NK-92 treated with Interleukin-12 subunit alpha and Interleukin-12 subunit beta, amount 100 ng/mL, for 24 hours (cell line): ENCODE measurements around the gene DNAI4.
"Not testable (repeated sequence)": the region's sequence is repeated elsewhere in the genome, so short reads cannot be mapped to it uniquely, and the experiment has no call there.

Experiments used
- DNase-seq: peaks from one replicate; lab custom pipeline; 2025; lab: John Stamatoyannopoulos, UW

Gene DNAI4

DNA sequence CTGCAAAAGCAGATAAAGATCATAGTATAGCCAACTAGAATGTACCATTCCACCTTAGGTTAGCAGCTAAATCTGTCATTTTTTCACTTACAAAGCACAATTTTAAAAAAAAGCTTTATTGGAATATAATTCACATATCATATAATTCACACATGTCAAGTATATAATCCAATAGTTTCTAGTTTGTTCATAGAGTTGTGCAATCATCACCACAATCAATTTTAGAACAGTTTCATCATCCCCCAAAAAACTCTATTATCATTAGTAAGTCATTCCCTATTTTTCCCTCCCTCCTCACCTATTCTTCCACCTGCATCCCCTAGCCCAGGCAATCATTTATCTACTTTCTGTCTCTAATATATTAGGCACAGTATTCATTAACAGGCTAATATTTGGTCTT is 91.5 kb downstream of the DNAI4 start:
- no peak for DNase-seq

DNA sequence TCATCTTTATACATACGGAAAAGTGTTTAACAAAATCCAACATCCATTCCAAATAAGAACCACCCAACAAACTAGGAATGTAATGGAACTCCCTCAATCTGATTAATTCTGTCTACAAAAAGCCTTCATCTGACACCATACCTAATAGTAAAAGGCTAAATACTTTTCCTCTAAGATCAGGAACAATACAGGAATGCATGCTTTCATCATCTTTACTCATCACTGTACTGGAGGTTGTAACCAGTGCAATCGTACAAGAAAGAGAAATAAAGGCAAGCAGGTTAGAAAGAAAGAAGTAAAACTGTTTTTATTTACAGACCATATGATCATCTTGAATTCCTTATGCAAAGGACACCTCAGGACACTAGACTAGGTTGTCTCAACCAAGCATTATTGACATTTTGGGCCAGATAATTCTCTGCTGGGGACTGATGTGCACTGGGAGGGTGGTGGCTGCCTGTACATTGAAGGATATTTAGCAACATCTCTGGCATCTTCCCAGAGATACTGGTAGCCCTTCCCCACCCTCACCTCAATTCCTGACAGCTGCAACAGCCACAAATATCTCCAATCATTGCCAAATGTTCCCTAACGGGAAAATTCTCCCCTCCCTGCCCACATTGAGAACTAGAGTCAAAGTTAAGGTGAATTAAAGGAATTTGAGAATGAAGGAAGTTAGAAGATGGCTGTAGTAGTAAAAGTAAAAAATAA is 93.0 kb downstream of the DNAI4 start:
- DNase-seq, result no peak

DNA sequence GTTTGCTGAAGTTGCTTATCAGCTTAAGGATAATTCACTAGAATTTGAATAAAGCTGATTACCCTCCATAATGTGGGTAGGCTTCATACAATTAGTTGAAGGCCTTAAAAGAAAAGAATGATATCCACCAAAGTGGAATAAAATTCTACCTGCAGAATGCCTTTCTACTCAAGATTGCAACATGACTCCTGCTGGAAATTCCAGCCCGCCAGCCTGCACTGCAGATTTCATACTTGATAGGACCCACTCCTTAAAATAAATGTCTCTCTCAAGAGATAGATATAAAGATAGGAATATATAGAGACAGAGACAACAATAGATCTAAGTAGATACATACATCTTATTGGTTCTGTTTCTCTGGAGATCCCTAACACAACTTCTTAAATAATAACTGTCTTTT is 99.9 kb downstream of the DNAI4 start:
- no peak for DNase-seq

DNA sequence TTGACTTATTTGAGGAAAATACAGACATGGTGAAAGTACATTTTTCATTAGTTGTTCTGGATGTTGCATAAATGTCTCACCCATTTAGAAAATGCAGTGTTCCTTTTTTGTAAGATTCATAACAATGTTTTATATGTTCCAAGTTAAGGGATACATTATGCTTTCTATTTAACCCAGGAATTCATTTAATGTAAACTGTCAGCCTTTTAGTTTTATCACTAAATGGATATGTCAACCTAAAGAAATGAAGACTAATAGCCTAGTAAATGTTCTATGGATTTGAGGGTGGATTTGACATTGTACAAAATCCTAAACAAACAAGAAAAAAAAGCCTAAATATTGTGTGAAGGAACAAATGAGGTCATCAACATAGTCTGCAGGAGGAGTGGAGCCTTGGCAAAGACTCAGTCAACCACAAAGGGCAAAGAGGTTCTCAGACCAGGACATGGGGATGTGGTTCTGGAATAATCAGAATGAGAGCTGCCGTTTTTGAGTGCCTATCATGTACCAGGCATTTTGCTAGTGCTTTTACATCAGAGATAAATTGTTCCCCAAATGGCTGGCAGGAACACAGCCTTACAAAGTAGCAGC is 114.8 kb downstream of the DNAI4 start:
- DNase-seq, result no peak

DNA sequence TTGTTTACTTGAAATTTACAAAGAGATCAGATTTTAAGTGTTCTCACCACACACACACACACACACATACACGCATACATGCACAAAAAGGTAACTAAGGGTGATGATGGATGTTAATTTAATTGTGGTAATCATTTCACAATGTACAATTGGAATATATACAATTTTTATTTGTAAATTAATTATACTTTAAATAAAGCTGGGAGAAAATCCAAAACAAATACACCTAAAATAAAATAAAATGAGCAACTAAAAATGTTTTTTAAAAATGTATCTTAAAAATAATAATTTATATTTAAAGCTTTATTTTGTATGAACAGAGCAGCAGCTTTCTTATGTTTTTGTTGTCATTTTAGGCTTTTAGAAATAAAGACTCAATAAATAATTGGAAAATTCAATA is 115.4 kb downstream of the DNAI4 start:
- DNase-seq, result no peak

DNA sequence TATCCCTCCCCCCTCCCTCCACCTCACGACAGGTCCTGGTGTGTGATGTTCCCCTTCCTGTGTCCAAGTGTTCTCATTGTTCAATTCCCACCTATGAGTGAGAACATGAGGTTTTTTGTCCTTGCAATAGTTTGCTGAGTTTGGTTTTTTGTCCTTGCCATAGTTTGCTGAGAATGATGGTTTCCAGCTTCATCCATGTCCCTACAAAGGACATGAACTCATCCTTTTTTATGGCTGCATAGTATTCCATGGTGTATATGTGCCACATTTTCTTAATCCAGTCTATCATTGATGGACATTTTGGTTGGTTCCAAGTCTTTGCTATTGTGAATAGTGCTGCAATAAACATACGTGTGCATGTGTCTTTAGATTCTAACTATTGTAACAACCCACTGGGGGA is 128.8 kb downstream of the DNAI4 start:
- DNase-seq, result not testable (repeated sequence)

DNA sequence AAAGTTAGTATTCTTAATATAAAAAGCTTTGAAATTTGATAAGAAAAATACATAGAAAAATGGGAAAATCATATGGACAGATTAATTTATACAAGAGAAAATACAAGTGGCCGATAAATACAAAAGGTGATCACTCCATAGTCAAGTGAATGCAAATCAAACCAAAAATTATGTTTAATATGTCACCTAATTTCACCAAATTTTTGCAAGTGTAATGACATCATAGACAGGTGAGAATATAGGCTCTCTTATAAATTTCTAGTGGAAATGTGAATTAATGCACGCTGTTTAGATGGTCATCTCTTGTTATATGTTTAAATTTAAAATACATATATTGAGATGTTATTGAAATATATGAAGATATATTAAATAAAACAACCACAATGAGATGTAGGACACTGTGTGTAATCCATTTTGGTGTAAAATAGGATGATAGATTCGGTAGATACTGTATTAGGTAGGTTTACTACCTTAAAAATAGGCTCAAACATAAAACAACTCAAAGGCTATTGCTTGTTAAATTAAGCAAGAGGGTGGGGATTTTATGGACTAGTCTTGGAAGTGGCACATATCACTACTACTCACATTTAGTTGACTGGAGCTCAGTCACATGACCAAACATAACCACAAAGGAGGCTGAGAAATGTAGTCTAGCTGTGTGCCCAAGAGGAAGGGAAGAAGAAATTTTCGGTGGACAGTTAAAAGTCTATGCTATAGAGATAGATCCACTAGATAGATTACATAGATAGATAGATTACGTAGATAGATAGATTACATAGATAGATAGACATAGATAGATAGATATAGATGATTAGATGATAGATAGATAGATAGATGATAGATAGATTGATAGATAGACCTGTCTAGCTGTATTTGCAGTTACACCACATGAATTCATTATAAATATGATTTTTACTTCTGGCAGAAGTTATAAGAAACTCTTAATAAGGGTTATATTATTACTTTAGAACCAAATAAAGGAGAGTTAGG is 132.7 kb downstream of the DNAI4 start:
- DNase-seq, result no peak

DNA sequence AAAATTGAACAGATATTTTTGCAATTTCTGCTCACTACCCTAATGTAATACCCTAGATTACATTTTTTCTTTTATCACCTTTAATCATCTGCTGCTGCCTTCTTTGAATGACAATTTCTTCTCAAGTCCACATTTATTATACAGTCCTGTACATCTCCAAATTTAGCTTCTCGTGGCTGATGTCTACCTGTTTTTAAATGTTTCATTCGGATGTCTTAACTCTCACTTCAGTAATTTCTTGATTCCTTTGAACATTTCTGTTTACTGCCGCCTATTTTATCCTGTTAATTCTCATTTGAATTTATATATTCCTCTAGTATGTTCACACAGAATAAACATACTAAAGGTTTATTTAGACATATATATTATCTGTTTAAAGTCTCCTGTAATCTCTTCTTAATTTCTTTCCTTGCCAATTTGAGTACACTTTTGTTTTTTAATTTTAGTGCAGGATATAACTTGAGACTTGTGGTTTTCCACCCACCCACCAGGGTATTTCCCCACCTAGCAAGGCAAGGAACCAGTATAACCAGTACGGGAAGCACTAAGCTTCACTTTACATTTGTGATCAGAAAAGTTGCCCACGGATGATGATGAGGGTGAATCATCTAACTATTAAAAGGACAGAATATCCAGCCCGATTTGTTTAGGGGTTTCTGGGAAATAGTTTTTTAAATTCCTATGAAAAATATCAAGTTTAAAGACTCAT is 136.3 kb downstream of the DNAI4 start:
- DNase-seq, result peak; percentile 3

DNA sequence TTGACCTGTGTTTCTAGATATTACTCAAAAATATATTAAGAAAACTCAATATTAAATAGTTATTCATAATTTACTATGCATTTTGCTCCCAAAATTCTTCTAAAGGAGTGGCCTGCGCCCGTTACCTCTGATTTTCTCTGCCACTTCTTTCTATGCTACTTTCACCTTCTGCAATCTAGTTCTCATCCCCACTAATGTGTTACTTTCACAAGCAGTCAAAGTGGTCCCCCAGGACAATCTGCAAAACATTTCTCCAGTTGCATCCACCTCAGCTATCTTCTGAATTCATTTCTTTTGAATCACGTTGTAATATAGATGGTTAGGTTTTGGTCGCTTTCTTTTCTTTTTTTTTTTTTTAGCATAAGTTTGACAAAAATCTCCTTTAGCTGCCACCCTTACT is 137.0 kb downstream of the DNAI4 start:
- no peak for DNase-seq

DNA sequence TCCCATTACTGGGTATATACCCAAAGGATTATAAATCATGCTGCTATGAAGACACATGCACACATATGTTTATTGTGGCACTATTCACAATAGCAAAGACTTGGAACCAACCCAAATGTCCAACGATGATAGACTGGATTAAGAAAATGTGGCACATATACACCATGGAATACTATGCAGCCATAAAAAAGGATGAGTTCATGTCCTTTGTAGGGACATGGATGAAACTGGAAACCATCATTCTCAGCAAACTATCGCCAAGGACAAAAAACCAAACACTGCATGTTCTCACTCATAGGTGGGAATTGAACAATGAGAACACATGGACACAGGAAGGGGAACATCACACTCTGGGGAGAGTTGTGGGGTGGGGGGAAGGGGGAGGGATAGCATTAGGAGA is 138.9 kb downstream of the DNAI4 start:
- not testable (repeated sequence) for DNase-seq

DNA sequence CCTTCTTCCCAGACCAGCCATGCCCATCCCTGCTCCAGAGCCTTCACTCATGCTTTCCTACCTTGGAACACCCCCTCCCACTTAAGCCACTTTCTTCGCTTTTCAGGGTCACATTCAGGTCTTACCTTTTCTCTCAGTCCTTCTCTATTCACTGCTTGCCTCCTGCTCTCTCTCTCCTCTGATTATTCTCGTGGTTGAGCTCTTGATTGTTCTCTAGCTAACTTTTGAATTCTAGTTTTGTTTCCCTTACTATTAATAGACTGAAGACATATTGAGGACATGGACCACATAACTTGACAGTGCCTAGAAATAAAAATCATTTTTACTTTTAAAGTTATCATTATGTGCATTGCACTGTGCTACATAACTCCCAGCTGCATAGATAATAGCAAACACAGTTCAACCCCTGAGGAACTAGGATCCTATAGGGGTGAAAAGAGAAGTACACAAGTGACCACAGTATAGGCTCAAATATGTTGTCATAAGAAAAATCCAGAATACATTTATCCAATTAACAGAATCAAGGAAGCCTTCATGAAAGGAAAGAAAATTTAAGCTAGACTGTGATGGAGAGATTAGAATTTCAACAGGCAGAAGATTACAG is 145.1 kb downstream of the DNAI4 start:
- no peak for DNase-seq

DNA sequence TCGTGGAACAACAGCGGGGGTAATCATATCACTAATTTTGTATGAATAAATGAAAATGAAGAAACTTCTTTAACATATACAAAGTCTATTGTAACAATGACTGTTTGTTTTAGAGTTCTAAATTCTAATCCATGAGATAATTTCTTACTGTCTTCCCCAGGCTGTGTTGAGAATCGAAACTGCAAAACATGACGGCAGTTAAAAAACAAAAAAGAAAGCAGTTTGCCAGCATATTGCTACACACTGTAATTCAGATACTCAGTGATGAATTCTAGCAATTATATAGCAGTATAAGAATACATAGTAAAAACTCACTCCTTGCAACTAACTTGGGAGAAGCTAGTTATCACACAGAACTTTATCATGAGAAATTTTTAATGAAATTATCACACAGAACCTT is 145.7 kb downstream of the DNAI4 start:
- no peak for DNase-seq

DNA sequence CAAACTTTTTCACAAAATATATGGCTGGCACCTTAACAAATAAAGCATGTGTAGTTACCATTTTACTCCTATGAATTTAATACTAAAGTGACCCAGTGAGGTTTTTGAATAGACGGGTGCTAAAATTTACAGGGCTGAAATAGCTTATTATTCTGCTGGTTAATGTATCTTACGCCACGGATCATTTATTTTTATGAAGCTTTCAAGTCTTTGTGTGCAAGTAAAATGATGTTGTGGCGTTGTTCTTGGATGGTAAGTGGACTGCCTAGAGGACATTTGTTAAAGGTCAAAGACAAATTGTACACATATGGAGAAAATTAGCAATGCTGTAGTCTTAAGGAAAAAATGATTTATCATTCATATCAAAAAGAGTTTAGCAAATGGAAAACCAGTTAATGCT is 146.4 kb downstream of the DNAI4 start:
- DNase-seq, result no peak

DNA sequence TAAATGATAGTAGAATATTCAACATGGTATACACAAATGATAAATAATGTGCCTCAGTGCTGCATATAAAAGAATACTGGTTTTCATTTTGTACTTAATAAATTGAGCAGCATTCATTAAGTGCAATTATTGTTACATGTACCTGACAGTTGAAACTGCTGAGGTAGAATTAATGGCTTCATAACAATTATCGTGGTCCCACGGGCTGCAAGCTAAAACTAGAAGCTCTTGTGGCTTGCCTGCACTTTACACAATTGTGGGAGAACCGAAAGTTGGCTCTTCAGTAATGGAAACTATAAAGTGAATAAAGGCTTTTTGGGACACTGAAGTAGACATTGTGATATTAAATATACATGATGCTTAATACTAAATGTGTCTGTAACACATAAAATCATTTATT is 146.8 kb downstream of the DNAI4 start:
- DNase-seq, result no peak

DNA sequence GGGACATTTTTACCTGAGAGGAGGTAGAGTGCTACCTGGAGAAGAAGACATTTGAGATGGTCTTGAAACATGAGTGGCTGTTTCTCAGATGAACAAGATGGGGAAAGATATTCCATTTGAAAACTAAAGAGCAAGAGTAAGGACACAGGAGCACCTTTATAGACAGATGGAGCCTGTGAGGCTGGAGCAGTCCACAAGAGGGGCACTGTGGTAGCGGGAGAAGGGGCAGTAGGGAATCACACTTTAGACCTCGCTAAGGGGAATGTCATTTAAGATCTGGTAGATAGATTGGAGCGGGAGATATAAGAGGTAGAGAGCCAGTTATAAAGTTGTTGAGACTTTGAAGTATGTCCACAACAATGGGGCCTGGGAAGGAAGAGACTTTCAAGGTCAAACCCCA is 149.0 kb downstream of the DNAI4 start:
- DNase-seq, result no peak

DNA sequence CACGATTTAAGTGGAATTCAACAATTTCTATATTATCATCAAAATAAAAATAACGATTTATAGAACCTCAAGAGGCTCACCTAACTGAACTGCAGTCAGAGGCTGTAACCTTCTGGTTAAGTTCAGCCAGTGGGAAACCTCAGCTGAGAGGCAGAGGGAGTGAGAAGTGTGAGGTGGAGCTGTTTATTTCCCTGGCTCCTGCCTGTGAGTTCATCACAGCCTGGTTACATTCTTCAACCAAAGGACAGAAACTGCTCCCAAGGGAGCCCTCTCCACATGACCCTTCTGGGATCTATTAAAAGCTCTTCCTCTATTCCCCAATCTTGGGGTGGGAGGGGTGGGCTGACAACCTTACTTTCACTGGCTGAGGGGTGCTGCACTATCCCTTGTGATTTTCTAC is 150.2 kb downstream of the DNAI4 start:
- DNase-seq, result no peak

DNA sequence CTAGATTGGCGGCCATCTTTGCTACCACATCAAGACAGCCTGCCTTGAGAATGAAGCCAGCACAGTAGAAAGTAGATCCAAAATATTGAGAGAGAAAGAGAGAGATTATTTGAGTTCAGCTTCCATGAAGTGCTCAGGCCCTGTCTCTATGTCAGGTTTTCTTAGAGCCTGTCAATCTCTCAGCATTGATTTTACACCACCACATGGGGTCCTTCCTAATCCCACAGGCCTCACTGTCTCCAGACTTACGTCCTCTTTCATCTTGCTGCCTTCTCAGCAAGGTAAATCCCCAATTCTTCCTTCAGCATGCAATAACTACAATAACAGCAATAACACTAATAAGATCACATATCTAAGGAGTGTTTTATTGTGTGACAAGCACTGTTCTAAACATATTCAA is 151.4 kb downstream of the DNAI4 start:
- DNase-seq, result no peak

DNA sequence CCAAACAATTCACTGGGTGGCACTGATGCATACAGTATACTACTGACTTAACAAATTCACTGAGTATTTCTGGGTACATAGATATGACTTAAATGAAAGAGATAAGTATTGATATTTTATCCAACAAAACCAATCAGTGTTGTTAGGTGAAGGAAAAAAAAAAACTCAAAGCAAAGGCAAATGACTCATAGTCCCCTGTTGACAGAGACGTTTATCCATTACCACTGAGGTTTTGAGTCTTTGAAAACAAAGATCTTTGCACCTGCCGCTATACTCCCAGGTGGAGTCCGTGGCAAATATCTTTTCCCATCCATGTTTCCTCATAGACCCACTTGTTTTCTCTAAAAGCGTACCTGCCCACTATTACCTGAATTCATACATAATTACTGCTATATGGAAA is 154.0 kb downstream of the DNAI4 start:
- DNase-seq, result no peak

DNA sequence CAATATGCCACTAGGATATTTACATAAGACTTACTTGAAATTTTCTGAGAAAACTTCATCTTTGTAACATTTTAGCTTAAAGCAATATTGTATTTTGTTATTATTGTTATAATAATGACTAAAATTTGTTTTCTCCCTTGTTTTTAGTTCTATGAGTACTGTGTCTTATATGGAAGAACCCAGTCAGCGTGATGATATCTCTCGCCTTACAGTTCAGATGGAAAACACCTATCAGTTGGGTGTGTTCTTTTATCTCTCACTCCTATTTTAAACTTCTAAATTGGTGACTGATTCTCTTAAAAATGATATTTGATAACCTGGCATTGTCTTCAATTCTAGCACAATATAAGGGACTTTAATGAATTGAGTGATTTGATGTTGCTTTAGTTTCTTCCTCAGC is 154.4 kb downstream of the DNAI4 start:
- no peak for DNase-seq

DNA sequence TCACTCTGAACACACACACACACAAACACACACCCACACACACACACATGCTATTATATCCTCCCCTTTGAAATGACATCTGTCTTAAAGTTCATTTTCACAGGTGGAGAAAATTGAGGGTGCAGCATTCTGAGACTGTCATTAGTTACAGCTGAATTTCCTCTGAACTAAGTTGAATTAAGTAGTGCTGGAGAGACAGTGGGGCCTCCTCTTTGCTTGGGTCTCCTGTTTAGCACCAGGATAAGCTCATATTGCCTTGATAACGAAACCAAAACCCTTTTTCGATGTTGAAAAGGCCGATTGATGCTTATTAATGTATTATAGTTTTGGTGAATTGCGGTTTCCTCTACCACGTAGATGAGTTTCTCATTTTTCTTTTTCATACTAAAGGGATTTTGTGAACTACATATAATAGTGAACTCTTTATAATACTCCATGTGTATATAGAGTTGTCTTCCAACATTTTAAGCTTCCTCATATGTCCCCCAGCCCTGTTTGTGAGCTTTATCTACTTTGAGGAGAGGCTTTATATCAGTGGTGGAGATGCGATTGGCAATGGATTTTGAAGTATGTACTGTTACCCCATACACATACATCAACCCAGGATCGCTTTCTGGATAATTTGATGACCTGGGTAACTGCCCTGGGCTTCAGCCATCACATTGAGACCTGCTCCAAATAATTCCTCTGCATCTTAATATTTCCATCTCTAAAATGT is 155.0 kb downstream of the DNAI4 start:
- DNase-seq, result no peak

DNA sequence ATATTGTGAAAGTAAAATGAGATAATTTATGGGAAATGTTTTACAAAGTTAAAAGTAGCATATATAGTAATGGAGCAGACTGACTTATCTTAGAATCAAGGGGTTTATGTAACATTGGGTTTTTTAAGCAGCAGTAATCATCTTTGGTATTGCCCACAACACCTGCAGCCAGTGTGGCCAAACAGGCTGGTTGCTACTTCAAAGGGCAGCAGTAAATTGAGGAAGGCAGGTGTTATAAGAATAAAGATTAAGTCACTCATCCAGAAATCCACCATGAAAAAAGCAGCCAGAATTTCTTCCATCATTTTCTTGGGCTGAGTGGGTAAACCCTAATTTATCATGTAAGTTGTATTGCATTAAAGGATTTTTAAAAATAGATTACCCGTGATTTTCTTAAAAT is 155.7 kb downstream of the DNAI4 start:
- DNase-seq, result no peak
